OCI-LY1 (cell line): ENCODE results near the gene ANO6.

Experiments used
- CTCF ChIP-seq: fragments of 200-600 bp; sonication (generic), shearing (Covaris generic); IDR thresholded peaks from 2 replicates; pipeline ENCODE4 v1.5.1; 2017; ENCODE audit warnings: mild to moderate bottlenecking, antibody characterized with exemption, low read length, moderate library complexity, mixed read lengths
- EZH2 ChIP-seq: fragments of 200-600 bp; sonication (generic), shearing (Covaris generic); IDR thresholded peaks from 2 replicates; pipeline ENCODE4 v1.8.0; 2017; ENCODE audit warnings: borderline replicate concordance, mixed run types, mild to moderate bottlenecking, antibody characterized with exemption, low read length, moderate library complexity, mixed read lengths

GRCh38 chr12:45446013-45446412 lies 230.1 kb downstream of the ANO6 start:
- TF ChIP-seq CTCF = no peak
- TF ChIP-seq EZH2 = no peak
